ENCODE results near the gene MSH2.

- TF ChIP-seq YY1 (IDR thresholded peaks at IDR 0.05; ENCODE audit: insufficient read depth, insufficient read length) (no peak), ZNF274 (IDR thresholded peaks at IDR 0.05; ENCODE audit: low read depth, low read length) (no peak), SUZ12 (IDR thresholded peaks at IDR 0.05; ENCODE audit: extremely low read depth, insufficient read depth, insufficient read length) (no peak)
Measured at GRCh38 chr2:47359375-47359868, 43.5 kb upstream of the MSH2 start.

Measured in NT2/D1 (cell line).